Measurements from ENCODE around the gene NAA20. TPM values are rescaled to one million over a fixed set of nuclear protein-coding genes. Genes with fewer than 3 reads are reported as not detected.

Gene NAA20
- total and polyA plus RNA-seq, 4 donors, result 47.8 to 82.2 (median 67.2) TPM

DNA sequence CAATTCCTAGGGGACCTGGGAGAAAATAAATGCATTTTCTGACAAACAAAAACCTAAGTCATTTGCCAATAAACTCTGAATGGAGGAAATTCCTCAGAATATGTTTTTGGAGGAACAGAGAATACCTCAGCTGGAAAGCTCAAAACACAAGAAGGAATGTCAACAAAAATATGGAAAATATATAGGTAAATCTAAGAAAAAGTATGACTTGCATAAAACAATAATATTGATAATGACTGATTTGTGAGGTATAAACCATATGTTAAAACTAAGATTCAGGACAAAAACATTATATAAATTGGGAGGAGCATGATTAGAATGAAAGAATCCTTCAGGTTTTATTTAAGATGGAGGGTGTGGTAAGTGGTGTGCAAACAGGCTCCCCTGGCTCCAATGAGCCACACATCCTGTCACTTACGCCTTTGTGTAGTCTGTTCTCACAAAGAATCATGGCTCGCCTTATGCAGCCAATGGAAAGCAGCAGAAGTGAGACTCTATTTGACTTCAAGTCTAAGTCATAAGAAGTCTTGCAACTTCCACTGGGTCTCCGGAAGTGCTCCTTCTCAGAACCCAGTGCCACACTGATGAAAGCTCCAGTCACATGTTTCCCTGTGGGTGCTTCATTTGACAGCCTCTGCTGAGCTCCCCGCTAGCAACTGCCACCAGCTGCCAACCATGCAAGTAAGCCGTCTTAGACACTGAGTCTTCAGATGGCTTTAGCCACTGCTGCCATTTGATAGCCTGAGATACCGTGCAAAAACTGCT lies 43.3 kb downstream of the NAA20 start:
- Histone ChIP-seq H3K9me3 (ENCODE audit: control insufficient read depth, insufficient read depth, low read length) (no peaks in the 10 kb centered on the region), H3K4me3 (ENCODE audit: low read depth, low read length) (no peak overlapping the region), H3K27me3 (ENCODE audit: control insufficient read depth, insufficient read depth, low read length) (no peaks in the 10 kb centered on the region), H3K4me1 (ENCODE audit: control insufficient read depth, insufficient read depth, low read length) (no peaks in the 10 kb centered on the region), H3K27ac (ENCODE audit: low read depth, low read length) (no peak overlapping the region), H3K36me3 (ENCODE audit: control insufficient read depth, insufficient read depth, low read length) (peaks cover 3% of the 10 kb centered on the region)
- WGBS (ENCODE audit: insufficient coverage), result 81% methylated on average over 6 of the region's 6 CpGs
- no peak for DNase-seq (ENCODE audit: low read depth in 4 of 6, low spot score in 6 of 6)

DNA sequence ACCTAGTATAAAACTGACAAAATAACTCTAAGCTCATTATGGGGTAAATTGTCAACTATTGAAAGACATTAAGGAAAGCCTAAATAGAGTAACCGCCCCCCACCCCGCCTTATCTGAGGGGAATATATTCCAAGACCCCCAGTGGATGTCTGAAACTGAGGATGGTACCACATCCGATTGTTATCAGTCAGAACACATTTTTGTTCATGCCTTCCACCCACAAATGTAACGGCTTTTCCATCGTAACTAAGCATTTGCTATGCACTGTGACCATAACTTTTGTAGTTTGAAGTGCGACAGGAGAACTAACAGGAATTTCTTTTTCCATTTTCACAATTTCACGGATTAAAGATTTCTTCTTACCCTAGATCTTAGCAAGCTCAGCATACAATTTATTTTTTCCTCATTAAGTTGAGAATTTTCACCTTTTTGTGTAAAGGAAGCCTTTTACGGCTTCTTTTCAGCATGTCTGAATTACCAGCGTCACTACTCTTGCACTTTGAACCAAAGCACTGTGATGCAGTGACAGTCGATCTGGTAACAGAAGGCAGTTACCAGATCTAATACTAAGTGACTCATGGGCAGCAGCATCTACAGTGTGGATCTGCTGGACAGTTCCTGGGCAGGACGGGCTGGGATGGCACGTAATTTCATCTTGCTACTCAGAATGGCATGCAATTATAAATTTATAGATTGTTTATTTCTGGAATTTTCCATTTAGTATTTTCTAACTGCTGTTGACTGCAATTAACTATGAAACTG lies 47.0 kb downstream of the NAA20 start:
- Histone ChIP-seq H3K27ac (ENCODE audit: low read depth, low read length) (no peak overlapping the region), H3K27me3 (ENCODE audit: control insufficient read depth, insufficient read depth, low read length) (no peaks in the 10 kb centered on the region), H3K4me3 (ENCODE audit: low read depth, low read length) (no peak overlapping the region), H3K9me3 (ENCODE audit: control insufficient read depth, insufficient read depth, low read length) (no peaks in the 10 kb centered on the region), H3K4me1 (ENCODE audit: control insufficient read depth, insufficient read depth, low read length) (no peaks in the 10 kb centered on the region), H3K36me3 (ENCODE audit: control insufficient read depth, insufficient read depth, low read length) (peaks cover 3% of the 10 kb centered on the region)
- no peak for DNase-seq (ENCODE audit: low read depth in 4 of 6, low spot score in 6 of 6)
- WGBS (ENCODE audit: insufficient coverage), result 67% methylated on average over 5 of the region's 12 CpGs

DNA sequence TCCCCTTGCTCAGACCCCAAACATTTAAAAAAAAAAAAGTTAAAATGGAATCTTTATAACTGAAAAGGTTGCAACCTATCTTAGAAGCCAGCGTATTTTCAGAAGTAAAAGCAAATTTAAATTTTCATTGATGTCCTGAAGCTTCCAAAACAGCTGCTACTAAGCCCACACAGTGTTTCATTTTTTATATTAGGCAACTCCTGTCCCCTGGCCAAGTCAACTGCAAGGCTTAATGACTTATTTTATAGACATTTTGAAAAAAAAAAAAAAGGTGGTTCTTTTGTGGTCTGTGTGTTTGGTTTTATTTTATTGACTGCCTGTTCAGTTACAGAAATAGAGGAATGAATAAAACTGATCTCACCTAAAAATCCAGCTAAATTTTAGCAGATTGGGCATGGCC lies 48.2 kb downstream of the NAA20 start:
- peaks cover 3% of the 10 kb centered on the region for H3K36me3 ChIP-seq (ENCODE audit: control insufficient read depth, insufficient read depth, low read length)
- H3K9me3 ChIP-seq (ENCODE audit: control insufficient read depth, insufficient read depth, low read length), result no peaks in the 10 kb centered on the region
- no peak overlapping the region for H3K27ac ChIP-seq (ENCODE audit: low read depth, low read length)
- H3K4me3 ChIP-seq (ENCODE audit: low read depth, low read length), result no peak overlapping the region
- no peaks in the 10 kb centered on the region for H3K4me1 ChIP-seq (ENCODE audit: control insufficient read depth, insufficient read depth, low read length)
- no peak for DNase-seq (ENCODE audit: low read depth in 4 of 6, low spot score in 6 of 6)
- H3K27me3 ChIP-seq (ENCODE audit: control insufficient read depth, insufficient read depth, low read length), result no peaks in the 10 kb centered on the region
- WGBS (ENCODE audit: insufficient coverage), result no CpG with 5 or more reads among the region's 1 CpG

DNA sequence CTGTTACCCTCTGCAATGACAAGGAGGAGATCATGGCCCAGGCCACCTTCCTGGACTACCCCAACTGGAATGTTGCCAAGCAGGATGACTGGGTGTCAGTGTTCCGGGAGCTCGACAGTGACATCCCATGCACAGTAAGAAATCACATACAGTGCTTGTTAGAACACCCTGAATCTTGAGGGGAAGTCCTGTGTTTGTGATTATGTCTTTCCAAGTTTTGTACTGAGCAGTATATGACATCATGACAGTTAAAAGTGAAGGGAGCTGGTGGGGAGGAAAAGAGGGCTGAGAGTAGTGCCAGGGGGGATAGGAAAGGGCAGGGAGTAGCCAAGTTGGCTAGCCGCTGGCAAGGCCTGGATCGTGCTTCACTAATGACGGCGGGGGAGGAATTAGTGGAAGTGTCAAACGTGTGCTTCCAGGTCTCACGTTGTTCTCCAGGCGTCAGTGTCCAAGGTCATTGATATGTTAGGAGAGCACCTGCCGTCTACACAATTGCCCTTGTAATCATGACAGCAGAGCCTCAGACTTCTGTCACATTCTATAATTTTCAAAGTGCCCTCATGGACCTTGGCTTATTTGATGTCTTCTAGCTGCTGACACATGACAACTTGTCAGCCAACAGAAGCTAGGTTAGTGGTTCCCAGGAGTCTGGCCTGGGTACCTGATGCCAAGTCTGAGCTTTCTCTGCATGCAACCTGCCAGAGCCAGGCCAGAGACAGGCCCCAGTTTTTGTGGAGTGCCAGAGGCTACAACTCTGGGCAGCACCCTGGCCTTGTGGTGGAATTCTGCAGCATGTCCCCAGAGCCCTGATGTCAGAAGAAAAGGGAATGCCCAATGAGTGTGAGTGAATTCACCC lies 53.9 kb downstream of the NAA20 start:
- Histone ChIP-seq H3K9me3 (ENCODE audit: control insufficient read depth, insufficient read depth, low read length) (no peaks in the 10 kb centered on the region), H3K4me3 (ENCODE audit: low read depth, low read length) (no peak overlapping the region), H3K27me3 (ENCODE audit: control insufficient read depth, insufficient read depth, low read length) (no peaks in the 10 kb centered on the region), H3K4me1 (ENCODE audit: control insufficient read depth, insufficient read depth, low read length) (peaks cover 6% of the 10 kb centered on the region), H3K36me3 (ENCODE audit: control insufficient read depth, insufficient read depth, low read length) (no peaks in the 10 kb centered on the region), H3K27ac (ENCODE audit: low read depth, low read length) (no peak overlapping the region)
- 70% methylated on average over 9 of the region's 10 CpGs for WGBS (ENCODE audit: insufficient coverage)
- DNase-seq (ENCODE audit: low read depth in 4 of 6, low spot score in 6 of 6), result no peak

DNA sequence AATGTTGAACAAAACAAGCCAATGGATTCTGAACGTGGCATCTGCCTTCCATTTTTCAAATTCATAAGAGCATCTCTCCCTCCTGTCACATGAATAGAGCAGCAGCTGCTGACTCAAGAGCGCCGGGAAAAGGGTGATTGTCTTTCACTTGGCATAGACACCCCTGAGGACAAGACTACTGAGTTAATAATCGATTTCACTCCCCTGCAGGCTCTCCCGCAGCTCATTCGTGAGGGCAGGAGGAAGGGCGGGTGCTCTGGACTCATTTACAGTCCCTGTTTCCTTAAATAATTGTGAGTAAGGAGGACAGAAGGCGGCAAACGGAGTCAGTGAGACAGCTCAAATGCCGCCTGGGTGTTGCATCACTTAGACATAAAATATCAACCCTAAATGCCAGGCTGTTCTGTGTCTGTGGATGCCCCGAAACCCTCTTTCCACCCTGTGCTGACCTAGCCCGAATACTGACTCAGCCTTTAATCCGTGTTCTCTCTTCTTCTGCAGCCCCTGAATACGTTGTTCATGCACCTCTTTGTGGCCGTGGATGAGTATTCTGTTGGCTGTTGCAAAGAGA lies 56.7 kb downstream of the NAA20 start:
- Histone ChIP-seq H3K27ac (ENCODE audit: low read depth, low read length) (no peak overlapping the region), H3K4me3 (ENCODE audit: low read depth, low read length) (no peak overlapping the region), H3K9me3 (ENCODE audit: control insufficient read depth, insufficient read depth, low read length) (no peaks in the 10 kb centered on the region), H3K4me1 (ENCODE audit: control insufficient read depth, insufficient read depth, low read length) (peaks cover 8% of the 10 kb centered on the region), H3K27me3 (ENCODE audit: control insufficient read depth, insufficient read depth, low read length) (no peaks in the 10 kb centered on the region), H3K36me3 (ENCODE audit: control insufficient read depth, insufficient read depth, low read length) (no peaks in the 10 kb centered on the region)
- peak in 2 of 6 donors; percentile 78 for DNase-seq (ENCODE audit: low read depth in 4 of 6, low spot score in 6 of 6)
- 31% methylated on average over 5 of the region's 15 CpGs for WGBS (ENCODE audit: insufficient coverage)

DNA sequence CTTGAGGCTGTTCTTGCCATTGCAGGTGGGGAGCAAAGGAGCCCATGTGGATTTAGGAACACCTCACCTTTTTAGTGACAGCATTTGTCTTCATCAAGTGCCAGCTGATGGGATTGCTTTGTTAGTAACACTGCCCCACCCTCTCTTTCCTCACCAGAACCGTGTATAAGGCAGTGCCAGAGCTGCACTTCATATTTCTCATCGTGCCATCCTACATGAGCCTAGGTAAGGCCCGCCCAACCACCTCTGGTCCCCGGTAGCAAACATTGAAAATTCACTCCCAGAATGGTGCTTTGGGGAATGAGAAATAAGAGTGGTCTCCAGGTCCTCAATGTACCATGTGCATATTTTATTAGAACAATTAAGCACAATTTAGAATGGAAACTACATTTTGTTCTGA lies 57.9 kb downstream of the NAA20 start:
- WGBS (ENCODE audit: insufficient coverage), result no CpG with 5 or more reads among the region's 4 CpGs
- Histone ChIP-seq H3K36me3 (ENCODE audit: control insufficient read depth, insufficient read depth, low read length) (no peaks in the 10 kb centered on the region), H3K4me1 (ENCODE audit: control insufficient read depth, insufficient read depth, low read length) (peaks cover 8% of the 10 kb centered on the region), H3K4me3 (ENCODE audit: low read depth, low read length) (no peak overlapping the region), H3K9me3 (ENCODE audit: control insufficient read depth, insufficient read depth, low read length) (no peaks in the 10 kb centered on the region), H3K27ac (ENCODE audit: low read depth, low read length) (no peak overlapping the region), H3K27me3 (ENCODE audit: control insufficient read depth, insufficient read depth, low read length) (peaks cover 2% of the 10 kb centered on the region)
- no peak for DNase-seq (ENCODE audit: low read depth in 4 of 6, low spot score in 6 of 6)

DNA sequence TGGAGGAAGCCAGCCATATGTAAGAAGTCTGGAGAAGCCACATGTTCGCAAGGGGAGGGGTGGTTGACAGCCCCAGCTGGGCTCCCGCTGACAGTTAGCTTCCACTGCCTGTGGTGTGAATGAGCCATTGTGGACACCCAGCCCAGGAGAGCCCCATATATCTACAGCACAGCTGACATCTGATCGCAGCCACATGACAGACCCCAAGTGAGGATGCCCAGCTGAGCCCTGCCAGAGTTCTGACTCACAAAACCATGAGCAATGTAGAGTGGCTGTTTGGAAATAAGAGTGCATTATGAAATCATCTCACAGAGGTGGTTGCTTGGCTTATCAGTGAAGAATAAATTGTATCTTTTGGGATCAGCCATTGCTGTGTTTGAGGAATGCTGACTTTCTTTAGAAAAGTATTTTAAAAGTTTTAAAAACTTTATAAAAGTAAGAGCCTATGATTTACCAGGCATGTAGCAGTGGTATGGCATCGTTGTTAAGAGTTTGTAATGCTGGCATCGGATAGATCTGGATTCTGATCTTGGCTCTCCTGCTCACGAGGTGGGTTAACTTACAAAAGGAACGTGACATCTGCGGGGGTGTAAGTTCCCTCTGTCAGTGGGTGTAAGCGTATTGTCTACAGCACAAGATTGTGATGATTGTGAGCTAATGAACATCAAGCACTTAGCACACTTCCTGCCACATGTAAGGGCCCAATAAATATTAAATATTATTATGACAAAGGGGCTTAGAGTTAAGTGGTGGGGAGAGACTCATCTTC lies 59.3 kb downstream of the NAA20 start:
- WGBS (ENCODE audit: insufficient coverage), result 86% methylated on average over 5 of the region's 9 CpGs
- DNase-seq (ENCODE audit: low read depth in 4 of 6, low spot score in 6 of 6), result peak in 2 of 6 donors; percentile 40 to 61

DNA sequence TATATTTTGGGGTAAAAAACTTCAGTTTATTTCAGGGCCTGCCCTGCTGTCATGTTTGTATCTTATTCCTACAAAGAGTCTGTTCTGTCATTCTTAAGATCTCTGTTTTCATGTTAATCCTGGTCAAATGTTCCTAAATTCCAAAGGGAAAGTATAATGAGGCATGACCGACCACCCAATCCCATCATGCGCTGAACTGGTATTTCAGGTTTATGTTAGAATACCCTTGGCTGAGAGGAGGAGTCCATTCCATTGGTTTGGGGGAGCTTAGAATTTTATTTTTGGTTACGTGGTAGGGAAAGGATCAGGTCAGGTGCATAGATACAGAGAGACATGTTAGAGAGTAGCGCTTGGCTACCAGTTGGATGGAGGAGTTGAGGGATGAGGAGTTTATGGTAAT lies 60.9 kb downstream of the NAA20 start:
- peaks cover 8% of the 10 kb centered on the region for H3K4me1 ChIP-seq (ENCODE audit: control insufficient read depth, insufficient read depth, low read length)
- 98% methylated on average over 4 of the region's 4 CpGs for WGBS (ENCODE audit: insufficient coverage)
- DNase-seq (ENCODE audit: low read depth in 4 of 6, low spot score in 6 of 6), result no peak

More for the DNA sequence above, 59.3 kb downstream of the NAA20 start:
- no peaks in the 10 kb centered on the region for H3K36me3 ChIP-seq (ENCODE audit: control insufficient read depth, insufficient read depth, low read length)
- no peak overlapping the region for H3K4me3 ChIP-seq (ENCODE audit: low read depth, low read length)
- no peaks in the 10 kb centered on the region for H3K9me3 ChIP-seq (ENCODE audit: control insufficient read depth, insufficient read depth, low read length)
- no peak overlapping the region for H3K27ac ChIP-seq (ENCODE audit: low read depth, low read length)
- peaks cover 8% of the 10 kb centered on the region for H3K4me1 ChIP-seq (ENCODE audit: control insufficient read depth, insufficient read depth, low read length)
- H3K27me3 ChIP-seq (ENCODE audit: control insufficient read depth, insufficient read depth, low read length), result peaks cover 2% of the 10 kb centered on the region

More for the DNA sequence above, 60.9 kb downstream of the NAA20 start:
- H3K4me3 ChIP-seq (ENCODE audit: low read depth, low read length), result no peak overlapping the region
- H3K36me3 ChIP-seq (ENCODE audit: control insufficient read depth, insufficient read depth, low read length), result no peaks in the 10 kb centered on the region
- H3K27ac ChIP-seq (ENCODE audit: low read depth, low read length), result no peak overlapping the region
- no peaks in the 10 kb centered on the region for H3K9me3 ChIP-seq (ENCODE audit: control insufficient read depth, insufficient read depth, low read length)
- peaks cover 2% of the 10 kb centered on the region for H3K27me3 ChIP-seq (ENCODE audit: control insufficient read depth, insufficient read depth, low read length)
